ENCODE measurements around the gene SAFB.
A peak's percentile ranks its signal among the peaks of the same experiment; 100 is the strongest.
"Not testable (repeated sequence)": the region's sequence is repeated elsewhere in the genome, so short reads cannot be mapped to it uniquely, and the experiment has no call there.

Gene SAFB

GRCh38 chr19:5683177-5683886, 60.4 kb downstream of the SAFB start:
- H3K9ac ChIP-seq (ENCODE audit: insufficient read length), result no peak overlapping the region
- TF ChIP-seq EZH2 (IDR thresholded peaks at IDR 0.05) (no peak), FOXP2 (optimal IDR thresholded peaks at IDR 0.05; ENCODE audit: control extremely low read depth, extremely low read length, insufficient read depth) (no peak), POLR2AphosphoS5 (IDR thresholded peaks at IDR 0.05; ENCODE audit: borderline replicate concordance, low read depth, low read length) (no peak)
- H3K27ac ChIP-seq, result no peak overlapping the region

GRCh38 chr19:5684694-5685430, 62.0 kb downstream of the SAFB start:
- no peak for TF ChIP-seq EZH2 (IDR thresholded peaks at IDR 0.05)
- H3K36me3 ChIP-seq (ENCODE audit: insufficient read depth, low read length), result no peaks in the 10 kb centered on the region
- no peak overlapping the region for H3K27ac ChIP-seq

More at GRCh38 chr19:5683177-5683886, 60.4 kb downstream of the SAFB start:
- no peaks in the 10 kb centered on the region for H3K9me3 ChIP-seq (ENCODE audit: low read depth, low read length)
- DNase-seq (ENCODE audit: low read depth, low spot score), result no peak
- no peak overlapping the region for H3K4me3 ChIP-seq
- no peaks in the 10 kb centered on the region for H3K36me3 ChIP-seq (ENCODE audit: insufficient read depth, low read length)

GRCh38 chr19:5686326-5686646, 63.4 kb downstream of the SAFB start:
- Histone ChIP-seq H3K27ac (no peak overlapping the region), H3K4me3 (peak overlapping the region; percentile 87), H3K36me3 (ENCODE audit: insufficient read depth, low read length) (peaks cover 7% of the 10 kb centered on the region), H3K9ac (ENCODE audit: insufficient read length) (no peak overlapping the region), H3K9me3 (ENCODE audit: low read depth, low read length) (no peaks in the 10 kb centered on the region)
- TF ChIP-seq FOXP2 (optimal IDR thresholded peaks at IDR 0.05; ENCODE audit: control extremely low read depth, extremely low read length, insufficient read depth), result no peak
- TF ChIP-seq POLR2AphosphoS5 (IDR thresholded peaks at IDR 0.05; ENCODE audit: borderline replicate concordance, low read depth, low read length), result no peak
- TF ChIP-seq EZH2 (IDR thresholded peaks at IDR 0.05), result no peak
- no peak for DNase-seq (ENCODE audit: low read depth, low spot score)

More at GRCh38 chr19:5684694-5685430, 62.0 kb downstream of the SAFB start:
- DNase-seq (ENCODE audit: low read depth, low spot score), result no peak
- Histone ChIP-seq H3K9ac (ENCODE audit: insufficient read length) (no peak overlapping the region), H3K9me3 (ENCODE audit: low read depth, low read length) (no peaks in the 10 kb centered on the region), H3K4me3 (no peak overlapping the region)

- Histone ChIP-seq H3K9me3 (ENCODE audit: low read depth, low read length) (no peaks in the 10 kb centered on the region), H3K9ac (ENCODE audit: insufficient read length) (peak overlapping the region; percentile 49), H3K36me3 (ENCODE audit: insufficient read depth, low read length) (peaks cover 12% of the 10 kb centered on the region), H3K4me3 (peak overlapping the region; percentile 87), H3K27ac (0 out of 2 replicates have a peak overlapping the region, but pooled peaks have one; percentile 6)
- peak; percentile 37 for DNase-seq (ENCODE audit: low read depth, low spot score)
- TF ChIP-seq POLR2AphosphoS5 (IDR thresholded peaks at IDR 0.05; ENCODE audit: borderline replicate concordance, low read depth, low read length), result no peak; the same call in 1 of the 2 replicates
- TF ChIP-seq EZH2 (IDR thresholded peaks at IDR 0.05), result no peak
- TF ChIP-seq FOXP2 (optimal IDR thresholded peaks at IDR 0.05; ENCODE audit: control extremely low read depth, extremely low read length, insufficient read depth), result no peak
Measured at GRCh38 chr19:5686647-5687359, 63.9 kb downstream of the SAFB start.

- H3K27ac ChIP-seq, result no peak overlapping the region
- TF ChIP-seq POLR2AphosphoS5 (IDR thresholded peaks at IDR 0.05; ENCODE audit: borderline replicate concordance, low read depth, low read length), result no peak
- no peak for TF ChIP-seq EZH2 (IDR thresholded peaks at IDR 0.05)
- TF ChIP-seq FOXP2 (optimal IDR thresholded peaks at IDR 0.05; ENCODE audit: control extremely low read depth, extremely low read length, insufficient read depth), result no peak
- H3K9me3 ChIP-seq (ENCODE audit: low read depth, low read length), result no peaks in the 10 kb centered on the region
- peaks cover 20% of the 10 kb centered on the region for H3K36me3 ChIP-seq (ENCODE audit: insufficient read depth, low read length)
- no peak for DNase-seq (ENCODE audit: low read depth, low spot score)
- no peak overlapping the region for H3K9ac ChIP-seq (ENCODE audit: insufficient read length)
- peak overlapping the region; percentile 87 for H3K4me3 ChIP-seq
Measured at GRCh38 chr19:5687360-5688198, 64.7 kb downstream of the SAFB start.

- DNase-seq (ENCODE audit: low read depth, low spot score); H3K9me3 ChIP-seq (ENCODE audit: low read depth, low read length); H3K9ac ChIP-seq (ENCODE audit: insufficient read length); H3K4me3 ChIP-seq; H3K27ac ChIP-seq: not testable (repeated sequence)
- H3K36me3 ChIP-seq (ENCODE audit: insufficient read depth, low read length), result peaks cover 28% of the 10 kb centered on the region
Measured at GRCh38 chr19:5688262-5688881, 65.5 kb downstream of the SAFB start.

- H3K4me3 ChIP-seq, result peak within 1 kb of the TSS; percentile 100
- no peaks in the 10 kb centered on the region for H3K9me3 ChIP-seq (ENCODE audit: low read depth, low read length)
- TF ChIP-seq EZH2 (IDR thresholded peaks at IDR 0.05) (no peak), POLR2AphosphoS5 (IDR thresholded peaks at IDR 0.05; ENCODE audit: borderline replicate concordance, low read depth, low read length) (peak; percentile 99), FOXP2 (optimal IDR thresholded peaks at IDR 0.05; ENCODE audit: control extremely low read depth, extremely low read length, insufficient read depth) (peak; percentile 76)
- H3K27ac ChIP-seq, result peak within 1 kb of the TSS; percentile 97
- peaks cover 47% of the 10 kb centered on the region for H3K36me3 ChIP-seq (ENCODE audit: insufficient read depth, low read length)
- DNase-seq (ENCODE audit: low read depth, low spot score), result peak; percentile 81
- peak within 1 kb of the TSS; percentile 100 for H3K9ac ChIP-seq (ENCODE audit: insufficient read length)
Measured at GRCh38 chr19:5690125-5690954, 67.5 kb downstream of the SAFB start, which contains the start of gene RPL36. TSS of gene RPL36 (plus strand) at chr19:5690295. CDS start at chr19:5690508, 213 bp downstream.
